GM12892 (cell line): Measurements from ENCODE around the gene FOXJ3.

Experiments
- POLR2A ChIP-seq: IDR thresholded peaks from 2 replicates; pipeline ENCODE4 v1.6.1; 2011; ENCODE audit warnings: low read depth, low read length, control low read depth
- POLR2AphosphoS5 ChIP-seq: IDR thresholded peaks from 2 replicates; pipeline ENCODE4 v1.6.1; 2011; ENCODE audit warnings: low read depth, low read length, control low read depth
- TAF1 ChIP-seq: IDR thresholded peaks from 2 replicates; pipeline ENCODE4 v1.6.1; 2011; ENCODE audit warnings: low read depth, mild to moderate bottlenecking, control low read depth, low read length, borderline replicate concordance

DNA sequence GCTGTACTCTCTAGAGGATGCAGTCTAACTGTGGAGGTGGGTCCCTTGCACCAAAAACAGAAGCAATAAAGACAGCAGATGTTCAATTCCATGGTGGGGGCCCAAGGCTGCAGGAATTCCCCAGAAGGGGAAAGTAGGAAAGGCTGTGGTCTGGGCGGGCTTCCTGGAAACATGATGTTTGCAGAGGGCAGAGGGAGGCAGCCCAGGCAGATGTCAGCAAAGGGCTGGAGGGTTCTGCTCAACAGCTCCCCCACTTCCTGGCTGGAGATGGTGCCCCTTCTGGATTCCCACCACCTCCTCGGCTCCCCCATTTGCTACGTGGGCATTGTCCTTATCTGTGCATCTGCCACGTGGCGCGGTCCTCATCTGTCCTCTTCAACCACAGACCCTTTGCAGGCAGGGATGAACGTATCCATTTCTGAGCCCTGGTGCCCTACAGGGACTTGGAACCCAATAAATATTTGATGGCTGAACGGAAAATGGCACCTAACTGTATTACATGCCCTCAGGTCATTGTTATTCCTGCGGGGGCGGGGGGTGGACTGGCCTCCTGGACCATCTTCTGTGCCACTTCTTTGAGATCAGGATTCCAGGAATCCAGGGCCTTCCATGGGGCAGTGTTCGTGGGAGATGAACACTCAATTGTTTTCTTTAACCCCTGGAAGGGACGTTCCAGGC is 190.2 kb downstream of the FOXJ3 start:
- TF ChIP-seq TAF1 (no peak), POLR2A (no peak), POLR2AphosphoS5 (no peak)
